ENCODE measurements around the gene APAF1.

APAF1 gene

DNA sequence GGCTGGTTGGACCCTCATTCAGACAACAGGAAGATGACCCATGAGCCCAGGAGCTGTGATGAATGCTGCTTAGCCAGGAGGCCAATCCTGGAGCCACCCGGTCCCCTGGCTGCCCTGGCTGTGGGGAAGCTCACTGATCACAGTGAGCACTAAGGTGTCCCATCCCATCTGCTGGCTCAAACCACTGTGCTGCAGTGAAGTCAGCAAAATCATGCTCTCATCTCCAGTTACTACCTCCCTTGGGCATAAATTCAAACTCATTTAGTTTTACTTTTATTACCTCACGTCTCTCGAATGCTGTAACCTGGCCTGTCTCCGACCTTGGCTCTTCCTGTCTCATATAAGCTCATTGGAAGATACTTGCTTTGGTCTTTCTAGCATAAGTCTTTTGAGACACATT lies 112.4 kb downstream of the APAF1 start:
- no peak for DNase-seq

- DNase-seq = no peak
These were observed 113.2 kb downstream of the APAF1 start for GRCh38 chr12:98758331-98758730.

DNA sequence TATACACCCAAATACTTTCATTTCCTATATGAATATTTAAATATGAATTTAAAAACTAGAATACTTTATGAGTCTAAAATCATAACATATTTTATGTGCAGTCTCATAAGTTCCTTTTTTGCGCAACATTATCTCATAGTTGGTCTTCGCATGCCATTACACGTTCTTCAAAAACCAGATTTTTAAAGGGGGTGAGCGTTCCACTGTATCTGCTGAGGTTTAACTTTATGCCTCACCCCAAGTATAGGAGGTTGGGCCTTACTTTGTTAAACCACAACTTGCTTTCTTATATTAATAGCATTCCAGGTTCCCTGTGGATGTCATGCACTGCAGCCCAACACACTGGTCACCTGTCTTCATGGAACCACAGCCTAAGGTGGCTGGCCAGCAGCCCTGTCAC lies 118.6 kb downstream of the APAF1 start:
- no peak for DNase-seq

DNA sequence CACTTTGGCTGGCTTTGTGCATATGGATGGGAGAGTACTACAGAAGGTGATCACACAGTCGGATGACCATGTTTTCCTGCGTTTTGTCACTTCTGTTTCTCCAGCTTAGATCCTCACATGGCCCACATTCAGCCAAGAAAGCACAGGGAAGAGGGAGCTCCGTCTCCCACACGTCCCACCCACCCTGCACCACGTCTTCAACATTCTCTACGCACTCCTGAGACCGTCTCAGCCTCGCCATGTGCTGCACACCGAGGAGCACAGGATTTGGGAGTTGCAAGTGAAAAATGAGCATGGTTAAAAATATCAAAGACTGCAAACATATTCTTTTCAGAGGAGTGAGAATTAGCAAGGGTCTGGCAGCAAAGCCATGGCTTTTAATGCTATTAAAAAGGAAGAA lies 122.2 kb downstream of the APAF1 start:
- no peak for DNase-seq

DNA sequence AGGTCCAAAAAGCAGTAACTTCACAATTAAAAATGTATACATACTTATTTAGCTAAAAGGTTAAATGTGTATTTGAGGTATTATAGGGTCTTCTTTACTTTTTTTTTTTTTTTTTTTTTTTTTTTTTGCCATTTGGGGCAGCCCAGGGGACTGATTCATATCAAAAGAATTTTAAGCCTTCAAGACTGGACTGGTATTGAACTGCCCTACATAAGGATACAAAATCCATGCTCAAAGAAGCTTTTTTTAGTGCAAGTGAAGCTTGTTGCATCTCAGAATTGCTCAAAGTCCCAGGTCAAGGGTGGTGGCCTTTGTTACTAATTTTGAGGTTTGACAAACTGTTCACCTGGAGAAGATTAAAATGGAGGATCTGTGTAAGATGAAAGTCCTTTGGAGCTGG lies 124.0 kb downstream of the APAF1 start:
- DNase-seq = no peak

- DNase-seq = no peak
These were observed 125.1 kb downstream of the APAF1 start for GRCh38 chr12:98770230-98770629.

DNA sequence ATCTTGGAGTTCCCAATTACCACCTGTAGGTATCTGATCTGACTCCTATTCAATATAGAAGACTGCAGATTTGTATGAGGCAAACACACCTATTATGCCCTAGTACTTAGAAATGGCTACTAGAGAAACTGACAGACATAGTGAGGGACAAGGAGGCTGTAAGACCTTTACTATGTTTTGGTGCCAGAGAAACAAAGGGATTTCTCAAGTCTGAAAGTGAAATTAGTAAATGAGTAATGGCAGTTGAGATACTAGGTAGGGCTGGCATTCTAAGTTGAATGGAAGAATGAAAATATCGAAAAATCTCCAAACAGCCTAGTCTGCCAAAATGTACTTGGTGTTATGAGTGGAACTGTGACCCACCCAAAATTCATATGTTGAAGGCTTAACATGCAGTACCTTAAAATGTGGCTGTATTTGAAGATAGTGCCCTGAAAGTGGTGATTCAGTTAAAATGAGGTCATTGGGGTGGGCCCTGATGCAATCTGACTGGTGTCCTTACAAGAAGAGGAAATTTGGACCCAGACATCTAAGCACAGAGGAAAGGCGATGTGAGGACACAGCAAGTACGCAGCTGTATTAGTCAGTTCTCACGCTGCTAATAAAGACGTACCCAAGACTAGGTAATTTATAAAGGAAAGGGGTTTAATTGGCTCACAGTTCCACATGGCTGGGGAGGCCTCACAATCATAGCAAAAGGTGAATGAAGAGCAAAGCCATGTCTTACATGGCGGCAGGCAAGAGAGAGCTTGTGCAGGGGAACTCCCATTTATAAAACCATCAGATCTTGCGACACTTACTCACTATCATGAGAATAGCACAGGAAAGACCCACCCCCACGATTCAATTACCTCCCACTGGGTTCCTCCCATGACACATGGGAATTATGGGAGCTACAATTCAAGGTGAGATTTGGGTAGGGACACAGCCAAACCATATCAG lies 127.0 kb downstream of the APAF1 start:
- no peak for DNase-seq

GRCh38 chr12:98772818-98773217 lies 127.7 kb downstream of the APAF1 start:
- DNase-seq = no peak

DNA sequence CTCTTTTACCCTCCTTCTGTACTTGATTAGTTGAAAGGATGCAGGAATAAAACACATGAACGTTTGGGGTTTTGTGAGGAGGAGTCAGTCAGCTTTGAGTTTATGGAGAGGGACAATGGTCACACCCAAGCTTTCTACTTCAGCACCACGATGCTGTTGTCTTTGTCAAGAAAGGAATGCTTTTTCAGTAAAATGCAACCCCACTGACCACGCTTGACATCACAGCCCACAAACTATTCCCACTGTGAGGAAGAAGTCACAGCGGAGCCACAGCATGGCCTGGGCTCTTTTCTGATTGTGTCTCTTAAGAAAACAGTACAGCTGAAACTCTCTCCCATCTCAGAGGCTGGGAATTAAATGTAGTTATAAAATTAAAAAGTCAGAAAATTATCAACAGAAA lies 135.2 kb downstream of the APAF1 start:
- no peak for DNase-seq

- no peak for DNase-seq
These were observed 138.3 kb downstream of the APAF1 start for GRCh38 chr12:98783420-98783819.

Data from CD4-positive, alpha-beta T cell treated with Interleukin-1 beta for 1 hour (primary cell).